WTC11 (cell line): ENCODE measurements around the gene GRM4. TPM values are rescaled to one million over a fixed set of nuclear protein-coding genes. Genes with fewer than 3 reads are reported as not detected.

Experiments used
- ATAC-seq: fragments of 200-7000 bp; cut with Tn5 transposase; 2 replicates; pipeline ENCODE4 v1.10.0; 2021; ENCODE audit warnings: mild to moderate bottlenecking, moderate library complexity
- CTCF ChIA-PET: fragments of 300-600 bp; sonication (Branson Sonifier 250); formaldehyde crosslinking; loops from one replicate; lab custom pipeline; 2021; ENCODE audit warnings: antibody characterized with exemption; lab: Charles Lee
- POLR2A ChIA-PET: fragments of 350-600 bp; sonication (Branson Sonifier 250); formaldehyde crosslinking; loops from one replicate; lab custom pipeline; 2021; ENCODE audit warnings: antibody characterized with exemption; lab: Charles Lee
- DNase-seq: peaks from one replicate; pipeline ENCODE4 v3.0.0; 2021; ENCODE audit warnings: low spot score
- H3K27ac Mint-ChIP-seq: 2 replicates; pipeline ENCODE4 v1.8.0; 2021; ENCODE audit warnings: mixed read lengths
- H3K27me3 Mint-ChIP-seq: 2 replicates; pipeline ENCODE4 v1.8.0; 2021; ENCODE audit warnings: low read depth, mild to moderate bottlenecking, moderate library complexity, mixed read lengths
- H3K36me3 Mint-ChIP-seq: 2 replicates; pipeline ENCODE4 v1.8.0; 2021; ENCODE audit warnings: mixed read lengths
- H3K4me1 Mint-ChIP-seq: 2 replicates; pipeline ENCODE4 v1.8.0; 2022; ENCODE audit warnings: mixed read lengths
- H3K4me3 Mint-ChIP-seq: 2 replicates; pipeline ENCODE4 v1.8.0; 2021; ENCODE audit warnings: mild to moderate bottlenecking, moderate library complexity, mixed read lengths
- H3K9me3 Mint-ChIP-seq: 2 replicates; pipeline ENCODE4 v1.8.0; 2021; ENCODE audit warnings: mixed read lengths
- ETV6 ChIP-seq: sonication (generic); formaldehyde crosslinking; IDR thresholded peaks from 2 replicates; pipeline ENCODE4 v1.8.1; 2022; ENCODE audit warnings: mild to moderate bottlenecking, missing genetic modification reagents
- GABPB1 ChIP-seq: sonication (generic); formaldehyde crosslinking; IDR thresholded peaks from 2 replicates; pipeline ENCODE4 v1.8.1; 2023; ENCODE audit warnings: mild to moderate bottlenecking, missing genetic modification reagents
- HMGA2 ChIP-seq: fragments of 250-450 bp; sonication (Bioruptor Pico); IDR thresholded peaks from 2 replicates; pipeline ENCODE4 v1.4.0; 2021; ENCODE audit warnings: mild to moderate bottlenecking, moderate library complexity
- IRF2 ChIP-seq: sonication (generic); formaldehyde crosslinking; IDR thresholded peaks from 2 replicates; pipeline ENCODE4 v1.8.0; 2022; ENCODE audit warnings: low read depth, missing genetic modification reagents, borderline replicate concordance
- MYBL2 ChIP-seq: sonication (generic); formaldehyde crosslinking; IDR thresholded peaks from 2 replicates; pipeline ENCODE4 v1.8.1; 2023; ENCODE audit warnings: mild to moderate bottlenecking, moderate library complexity, missing genetic modification reagents
- NFATC4 ChIP-seq: fragments of 250-450 bp; sonication (Bioruptor Pico); IDR thresholded peaks from 2 replicates; pipeline ENCODE4 v1.9.0; 2021; ENCODE audit warnings: mild to moderate bottlenecking
- NR2C2 ChIP-seq: sonication (generic); formaldehyde crosslinking; IDR thresholded peaks from 2 replicates; pipeline ENCODE4 v1.8.0; 2022; ENCODE audit warnings: mild to moderate bottlenecking, missing genetic modification reagents
- PRRX2 ChIP-seq: fragments of 250-450 bp; sonication (Bioruptor Pico); IDR thresholded peaks from 2 replicates; pipeline ENCODE4 v1.8.0; 2021; ENCODE audit warnings: mild to moderate bottlenecking
- RORB ChIP-seq: fragments of 250-450 bp; sonication (Bioruptor Pico); IDR thresholded peaks from 2 replicates; pipeline ENCODE4 v1.9.0; 2021; ENCODE audit warnings: mild to moderate bottlenecking
- SMAD3 ChIP-seq: sonication (generic); formaldehyde crosslinking; IDR thresholded peaks from 2 replicates; pipeline ENCODE4 v1.8.0; 2022; ENCODE audit warnings: missing genetic modification reagents, mild to moderate bottlenecking, borderline replicate concordance
- SP1 ChIP-seq: sonication (generic); formaldehyde crosslinking; conservative IDR thresholded peaks from 2 replicates; pipeline ENCODE4 v1.8.1; 2022; ENCODE audit warnings: missing genetic modification reagents
- TEAD4 ChIP-seq: sonication (generic); formaldehyde crosslinking; IDR thresholded peaks from 2 replicates; pipeline ENCODE4 v1.8.0; 2022; ENCODE audit warnings: mild to moderate bottlenecking, missing genetic modification reagents
- USF2 ChIP-seq: sonication (generic); formaldehyde crosslinking; IDR thresholded peaks from 2 replicates; pipeline ENCODE4 v1.8.1; 2023; ENCODE audit warnings: mild to moderate bottlenecking, missing genetic modification reagents, moderate library complexity
- ZNF423 ChIP-seq: fragments of 250-450 bp; sonication (Bioruptor Pico); IDR thresholded peaks from 2 replicates; pipeline ENCODE4 v2.1.2; 2022; ENCODE audit warnings: mild to moderate bottlenecking, moderate library complexity
- ZNF532 ChIP-seq: fragments of 250-450 bp; sonication (Bioruptor Pico); IDR thresholded peaks from 2 replicates; pipeline ENCODE4 v1.9.0; 2021; ENCODE audit warnings: mild to moderate bottlenecking, borderline replicate concordance
- total RNA-seq: library from RNA; stranded (reverse); gene quantifications from 3 replicates; pipeline ENCODE4 v1.2.3, GENCODE V29; 2021
- TF ChIP-seq, protein P1 (sequence below): fragments of 200-600 bp; IDR thresholded peaks from 2 replicates; pipeline ENCODE4 v1.8.0; 2022; ENCODE audit warnings: antibody characterized with exemption
- TF ChIP-seq, protein P2 (sequence below): sonication (generic); formaldehyde crosslinking; IDR thresholded peaks from 2 replicates; pipeline ENCODE4 v1.8.1; 2023; ENCODE audit warnings: mild to moderate bottlenecking, moderate library complexity, missing genetic modification reagents
- TF ChIP-seq, protein P3 (sequence below): sonication (generic); formaldehyde crosslinking; IDR thresholded peaks from 2 replicates; pipeline ENCODE4 v1.8.1; 2023; ENCODE audit warnings: mild to moderate bottlenecking, missing genetic modification reagents, moderate library complexity
- TF ChIP-seq, protein P4 (sequence below): sonication (generic); formaldehyde crosslinking; conservative IDR thresholded peaks from 2 replicates; pipeline ENCODE4 v1.8.1; 2022; ENCODE audit warnings: mild to moderate bottlenecking, missing genetic modification reagents
- TF ChIP-seq, protein P5 (sequence below): sonication (generic); formaldehyde crosslinking; IDR thresholded peaks from 2 replicates; pipeline ENCODE4 v1.8.0; 2022; ENCODE audit warnings: mild to moderate bottlenecking, missing genetic modification reagents

GRM4 gene
- total RNA-seq, 1 experiment from 2014 or later, result 34.5 TPM

DNA sequence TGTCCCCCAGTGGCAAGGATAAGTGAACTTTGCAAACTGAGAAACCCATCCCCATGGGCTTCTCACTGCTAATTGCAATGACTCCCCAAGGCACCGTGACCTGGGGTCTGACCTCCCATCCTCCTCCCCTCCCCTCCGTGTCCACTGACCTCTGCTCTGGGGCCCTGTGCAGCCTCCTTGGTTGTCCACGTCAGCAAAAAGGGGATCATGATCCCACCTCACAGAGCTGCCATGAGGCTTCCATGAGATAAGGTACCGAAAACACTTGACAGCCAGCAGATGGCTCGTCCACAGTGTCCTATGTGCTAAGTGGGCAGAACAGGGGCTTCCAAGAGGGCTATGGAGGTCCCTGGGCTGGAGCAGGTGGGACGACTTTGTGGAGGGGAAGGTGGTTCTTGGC lies 104.5 kb downstream of the GRM4 start (continued):
- no peak for TF ChIP-seq USF2 (CRISPR knock-in tag)

DNA sequence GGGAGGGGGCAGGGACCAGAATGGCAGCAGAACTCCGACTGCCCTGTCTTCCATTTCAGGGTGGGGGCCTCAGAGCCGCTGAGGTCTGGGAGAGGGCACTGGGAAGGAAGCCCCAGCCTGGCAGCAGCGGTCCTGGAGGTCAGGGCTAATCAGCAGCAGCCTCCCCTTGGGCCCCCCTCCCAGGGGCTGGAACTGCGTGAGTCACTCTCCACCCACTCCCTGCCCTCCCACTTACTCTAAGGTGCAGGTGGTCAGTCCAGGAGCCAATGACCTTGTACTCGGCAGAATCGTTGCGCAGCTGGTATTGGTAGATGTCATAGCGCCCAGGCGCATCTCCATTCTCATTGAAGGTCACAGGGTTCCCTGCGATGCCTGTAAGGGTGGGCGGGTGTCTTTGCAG lies 105.9 kb downstream of the GRM4 start:
- no peak overlapping the region for H3K27ac Mint-ChIP-seq
- H3K4me1 Mint-ChIP-seq, result no peaks in the 10 kb centered on the region
- H3K36me3 Mint-ChIP-seq, result peaks cover 5% of the 10 kb centered on the region; the same call in 1 of the 2 replicates
- POLR2A ChIA-PET, result no interaction called here
- H3K4me3 Mint-ChIP-seq, result no peak overlapping the region
- no peaks in the 10 kb centered on the region for H3K27me3 Mint-ChIP-seq
- peaks cover 9% of the 10 kb centered on the region for H3K9me3 Mint-ChIP-seq
- TF ChIP-seq TEAD4 (CRISPR knock-in tag), result no peak
- no peak for TF ChIP-seq ZNF532 (CRISPR knock-in tag)
- TF ChIP-seq, protein P1, sequence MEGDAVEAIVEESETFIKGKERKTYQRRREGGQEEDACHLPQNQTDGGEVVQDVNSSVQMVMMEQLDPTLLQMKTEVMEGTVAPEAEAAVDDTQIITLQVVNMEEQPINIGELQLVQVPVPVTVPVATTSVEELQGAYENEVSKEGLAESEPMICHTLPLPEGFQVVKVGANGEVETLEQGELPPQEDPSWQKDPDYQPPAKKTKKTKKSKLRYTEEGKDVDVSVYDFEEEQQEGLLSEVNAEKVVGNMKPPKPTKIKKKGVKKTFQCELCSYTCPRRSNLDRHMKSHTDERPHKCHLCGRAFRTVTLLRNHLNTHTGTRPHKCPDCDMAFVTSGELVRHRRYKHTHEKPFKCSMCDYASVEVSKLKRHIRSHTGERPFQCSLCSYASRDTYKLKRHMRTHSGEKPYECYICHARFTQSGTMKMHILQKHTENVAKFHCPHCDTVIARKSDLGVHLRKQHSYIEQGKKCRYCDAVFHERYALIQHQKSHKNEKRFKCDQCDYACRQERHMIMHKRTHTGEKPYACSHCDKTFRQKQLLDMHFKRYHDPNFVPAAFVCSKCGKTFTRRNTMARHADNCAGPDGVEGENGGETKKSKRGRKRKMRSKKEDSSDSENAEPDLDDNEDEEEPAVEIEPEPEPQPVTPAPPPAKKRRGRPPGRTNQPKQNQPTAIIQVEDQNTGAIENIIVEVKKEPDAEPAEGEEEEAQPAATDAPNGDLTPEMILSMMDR, result no peak
- no peak for TF ChIP-seq NR2C2 (CRISPR knock-in tag)
- no peak for TF ChIP-seq IRF2 (CRISPR knock-in tag)
- no peak for TF ChIP-seq NFATC4 (CRISPR knock-in tag)
- no peak for TF ChIP-seq GABPB1 (CRISPR knock-in tag)
- TF ChIP-seq SMAD3 (CRISPR knock-in tag), result no peak
- no peak for TF ChIP-seq SP1 (CRISPR knock-in tag)
- TF ChIP-seq ETV6, result no peak
- TF ChIP-seq, protein P2, sequence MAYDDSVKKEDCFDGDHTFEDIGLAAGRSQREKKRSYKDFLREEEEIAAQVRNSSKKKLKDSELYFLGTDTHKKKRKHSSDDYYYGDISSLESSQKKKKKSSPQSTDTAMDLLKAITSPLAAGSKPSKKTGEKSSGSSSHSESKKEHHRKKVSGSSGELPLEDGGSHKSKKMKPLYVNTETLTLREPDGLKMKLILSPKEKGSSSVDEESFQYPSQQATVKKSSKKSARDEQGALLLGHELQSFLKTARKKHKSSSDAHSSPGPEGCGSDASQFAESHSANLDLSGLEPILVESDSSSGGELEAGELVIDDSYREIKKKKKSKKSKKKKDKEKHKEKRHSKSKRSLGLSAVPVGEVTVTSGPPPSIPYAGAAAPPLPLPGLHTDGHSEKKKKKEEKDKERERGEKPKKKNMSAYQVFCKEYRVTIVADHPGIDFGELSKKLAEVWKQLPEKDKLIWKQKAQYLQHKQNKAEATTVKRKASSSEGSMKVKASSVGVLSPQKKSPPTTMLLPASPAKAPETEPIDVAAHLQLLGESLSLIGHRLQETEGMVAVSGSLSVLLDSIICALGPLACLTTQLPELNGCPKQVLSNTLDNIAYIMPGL (CRISPR knock-in tag), result no peak
- TF ChIP-seq HMGA2 (CRISPR knock-in tag), result no peak
- TF ChIP-seq, all 79 proteins: peak for 0
- ATAC-seq, result no peak
- CTCF ChIA-PET, result interaction anchor here (0.9 kb wide), 1 partner anchor 12 kb away, joined by 4 read pairs; no protein-coding TSS in a partner anchor
- no peak for DNase-seq

GRCh38 chr6:34037151-34037550 lies 108.7 kb downstream of the GRM4 start:
- ATAC-seq, result no peak
- Mint-ChIP-seq H3K9me3 (no peaks in the 10 kb centered on the region), H3K4me3 (no peak overlapping the region), H3K36me3 (peaks cover 5% of the 10 kb centered on the region; the same call in 1 of the 2 replicates), H3K27ac (no peak overlapping the region), H3K4me1 (no peaks in the 10 kb centered on the region), H3K27me3 (no peaks in the 10 kb centered on the region)
- CTCF ChIA-PET, result interaction anchor here (0.7 to 2.4 kb wide), 4 partner anchors 9 to 126 kb away, joined by 3 to 17 read pairs (median 4); no protein-coding TSS in a partner anchor
- POLR2A ChIA-PET, result no interaction called here
- no peak for DNase-seq
- TF ChIP-seq PRRX2 (no peak), NR2C2 (CRISPR knock-in tag) (no peak), USF2 (CRISPR knock-in tag) (no peak), RORB (CRISPR knock-in tag) (no peak), NFATC4 (CRISPR knock-in tag) (no peak), ETV6 (no peak), MYBL2 (CRISPR knock-in tag) (no peak), ZNF423 (CRISPR knock-in tag) (no peak)
- TF ChIP-seq, protein P3, sequence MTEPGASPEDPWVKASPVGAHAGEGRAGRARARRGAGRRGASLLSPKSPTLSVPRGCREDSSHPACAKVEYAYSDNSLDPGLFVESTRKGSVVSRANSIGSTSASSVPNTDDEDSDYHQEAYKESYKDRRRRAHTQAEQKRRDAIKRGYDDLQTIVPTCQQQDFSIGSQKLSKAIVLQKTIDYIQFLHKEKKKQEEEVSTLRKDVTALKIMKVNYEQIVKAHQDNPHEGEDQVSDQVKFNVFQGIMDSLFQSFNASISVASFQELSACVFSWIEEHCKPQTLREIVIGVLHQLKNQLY (CRISPR knock-in tag), result no peak
- TF ChIP-seq, protein P4, sequence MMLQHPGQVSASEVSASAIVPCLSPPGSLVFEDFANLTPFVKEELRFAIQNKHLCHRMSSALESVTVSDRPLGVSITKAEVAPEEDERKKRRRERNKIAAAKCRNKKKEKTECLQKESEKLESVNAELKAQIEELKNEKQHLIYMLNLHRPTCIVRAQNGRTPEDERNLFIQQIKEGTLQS (CRISPR knock-in tag), result no peak
- TF ChIP-seq, protein P5, sequence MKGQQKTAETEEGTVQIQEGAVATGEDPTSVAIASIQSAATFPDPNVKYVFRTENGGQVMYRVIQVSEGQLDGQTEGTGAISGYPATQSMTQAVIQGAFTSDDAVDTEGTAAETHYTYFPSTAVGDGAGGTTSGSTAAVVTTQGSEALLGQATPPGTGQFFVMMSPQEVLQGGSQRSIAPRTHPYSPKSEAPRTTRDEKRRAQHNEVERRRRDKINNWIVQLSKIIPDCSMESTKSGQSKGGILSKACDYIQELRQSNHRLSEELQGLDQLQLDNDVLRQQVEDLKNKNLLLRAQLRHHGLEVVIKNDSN, result no peak
